Mesendoderm (in vitro differentiated cells): ENCODE measurements around the gene MFRP.

Experiments used
- DNase-seq: peaks from one replicate; pipeline ENCODE4 v3.0.0; 2013
- H2AK5ac ChIP-seq: 2 replicates; pipeline ENCODE4 v1.6.1; 2013; ENCODE audit warnings: low read length, inconsistent platforms
- H2BK120ac ChIP-seq: 2 replicates; pipeline ENCODE4 v1.6.1; 2013; ENCODE audit warnings: low read depth, mild to moderate bottlenecking, low read length, moderate library complexity, mixed read lengths
- H2BK15ac ChIP-seq: replicated peaks from 2 replicates; pipeline ENCODE4 v1.6.1; 2013; ENCODE audit warnings: low read depth, mild to moderate bottlenecking, moderate library complexity
- H2BK5ac ChIP-seq: 2 replicates; pipeline ENCODE4 v1.6.1; 2013; ENCODE audit warnings: low read length, inconsistent platforms
- H3K18ac ChIP-seq: 2 replicates; pipeline ENCODE4 v1.6.1; 2013; ENCODE audit warnings: mild to moderate bottlenecking, low read length, mixed read lengths
- H3K23ac ChIP-seq: one replicate; pipeline ENCODE4 v1.6.1; 2013; ENCODE audit warnings: low read length
- H3K27ac ChIP-seq: 2 replicates; pipeline ENCODE4 v1.5.1; 2013; ENCODE audit warnings: low read depth, mild to moderate bottlenecking, inconsistent platforms, low read length, moderate library complexity
- H3K27me3 ChIP-seq: 2 replicates; pipeline ENCODE4 v1.6.1; 2013; ENCODE audit warnings: low read length, control low read depth, mild to moderate bottlenecking, inconsistent platforms; ENCODE audit not compliant: insufficient read depth, poor library complexity
- H3K36me3 ChIP-seq: 2 replicates; pipeline ENCODE4 v1.6.1; 2013; ENCODE audit warnings: low read length, inconsistent platforms; ENCODE audit not compliant: control insufficient read depth, insufficient read depth
- H3K4ac ChIP-seq: one replicate; pipeline ENCODE4 v1.6.1; 2013; ENCODE audit warnings: low read depth, mild to moderate bottlenecking, low read length, moderate library complexity
- H3K4me1 ChIP-seq: 2 replicates; pipeline ENCODE4 v1.6.1; 2013; ENCODE audit warnings: low read depth, low read length, inconsistent platforms; ENCODE audit not compliant: control insufficient read depth
- H3K4me2 ChIP-seq: 2 replicates; pipeline ENCODE4 v1.6.1; 2013; ENCODE audit warnings: low read length
- H3K4me3 ChIP-seq: 2 replicates; pipeline ENCODE4 v1.5.1; 2013; ENCODE audit warnings: mild to moderate bottlenecking, low read length
- H3K56ac ChIP-seq: one replicate; pipeline ENCODE4 v1.6.1; 2013; ENCODE audit warnings: low read length
- H3K79me1 ChIP-seq: 2 replicates; pipeline ENCODE4 v1.6.1; 2013; ENCODE audit warnings: low read length, inconsistent platforms
- H3K79me2 ChIP-seq: 2 replicates; pipeline ENCODE4 v1.6.1; 2013; ENCODE audit warnings: mild to moderate bottlenecking, low read length; ENCODE audit not compliant: control insufficient read depth, insufficient read depth
- H3K9ac ChIP-seq: 2 replicates; pipeline ENCODE4 v1.6.1; 2013; ENCODE audit warnings: low read length, inconsistent platforms
- H4K5ac ChIP-seq: one replicate; pipeline ENCODE4 v1.6.1; 2013; ENCODE audit warnings: low read length
- H4K8ac ChIP-seq: one replicate; pipeline ENCODE4 v1.6.1; 2013; ENCODE audit warnings: low read depth, mild to moderate bottlenecking, control low read depth, low read length, moderate library complexity
- WGBS: extraction: QIAGEN DNeasy Blood & Tissue Kit; methylation state at CpG from one replicate; pipeline ENCODE4 v1.1.7; 2013; ENCODE audit warnings: low lambda C conversion rate, missing lambda C conversion rate; ENCODE audit not compliant: insufficient coverage; ENCODE audit errors: extremely low coverage; 5-methylcytosine and 5-hydroxymethylcytosine counted together

The MFRP gene

DNA sequence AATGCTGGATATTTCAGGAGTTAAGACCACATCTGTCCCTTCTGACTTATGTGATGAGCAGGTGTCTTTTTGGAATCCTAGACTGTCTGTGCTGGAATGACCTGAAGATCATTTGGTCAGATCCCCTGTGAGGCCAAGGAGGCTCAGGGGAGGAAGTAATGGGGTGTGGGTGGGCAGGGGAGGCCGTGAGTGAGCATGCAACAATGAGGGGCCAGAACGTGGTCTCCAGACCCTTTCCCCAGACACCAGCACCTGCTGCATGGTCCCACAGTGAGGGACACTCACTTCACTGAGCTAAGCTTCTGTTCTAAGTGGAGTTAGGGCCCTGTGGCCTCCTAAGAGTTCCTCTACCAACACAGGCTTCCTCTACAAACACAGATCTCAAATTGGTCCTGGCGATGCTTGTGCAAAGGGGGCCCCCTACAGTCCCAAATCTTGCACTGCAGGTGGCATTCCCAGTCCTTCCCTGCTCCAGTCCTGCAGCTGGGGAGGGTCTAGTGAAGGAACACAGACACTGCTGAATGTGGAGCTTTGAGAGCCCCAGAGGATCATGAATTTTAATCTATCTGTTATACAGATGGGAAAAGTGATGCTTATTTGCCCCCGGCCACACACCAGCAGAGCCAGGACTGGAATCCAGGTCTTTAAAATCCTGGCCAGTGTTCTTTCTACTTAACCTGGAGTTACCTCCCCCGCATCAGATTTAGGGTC, 27.6 kb upstream of the MFRP start:
- H3K27me3 ChIP-seq = no peaks in the 10 kb centered on the region
- no CpG with 5 or more reads among the region's 5 CpGs for WGBS
- H2AK5ac ChIP-seq = no peak overlapping the region
- H3K18ac ChIP-seq = no peak overlapping the region
- peaks cover 33% of the 10 kb centered on the region for H3K4me1 ChIP-seq
- H3K23ac ChIP-seq = no peak overlapping the region
- DNase-seq = peak; percentile 91
- no peak overlapping the region for H4K8ac ChIP-seq
- H4K5ac ChIP-seq = no peak overlapping the region
- no peak overlapping the region for H3K4me2 ChIP-seq
- no peak overlapping the region for H2BK15ac ChIP-seq
- H3K27ac ChIP-seq = no peak overlapping the region
- no peaks in the 10 kb centered on the region for H3K79me1 ChIP-seq
- H3K9ac ChIP-seq = no peak overlapping the region
- no peak overlapping the region for H2BK5ac ChIP-seq
- H2BK120ac ChIP-seq = no peak overlapping the region
- no peaks in the 10 kb centered on the region for H3K79me2 ChIP-seq
- H3K4me3 ChIP-seq = no peak overlapping the region
- peak overlapping the region; percentile 1 for H3K56ac ChIP-seq
- no peak overlapping the region for H3K4ac ChIP-seq
- H3K36me3 ChIP-seq = no peaks in the 10 kb centered on the region

- Histone ChIP-seq H3K9ac (no peak overlapping the region), H3K4me1 (peaks cover 28% of the 10 kb centered on the region)
These were observed 26.8 kb upstream of the MFRP start for GRCh38 chr11:119373059-119373920.

GRCh38 chr11:119372260-119373058, 26.0 kb upstream of the MFRP start:
- Histone ChIP-seq H2BK15ac (no peak overlapping the region), H3K79me2 (no peaks in the 10 kb centered on the region), H3K23ac (no peak overlapping the region), H2BK5ac (no peak overlapping the region), H3K79me1 (no peaks in the 10 kb centered on the region), H4K8ac (no peak overlapping the region), H3K4me3 (no peak overlapping the region), H2BK120ac (no peak overlapping the region), H3K36me3 (no peaks in the 10 kb centered on the region), H3K9ac (no peak overlapping the region), H4K5ac (no peak overlapping the region), H2AK5ac (no peak overlapping the region), H3K27ac (no peak overlapping the region), H3K4me1 (peaks cover 22% of the 10 kb centered on the region), H3K18ac (no peak overlapping the region), H3K4me2 (no peak overlapping the region), H3K27me3 (no peaks in the 10 kb centered on the region), H3K4ac (no peak overlapping the region), H3K56ac (no peak overlapping the region)
- no peak for DNase-seq
- WGBS = no CpG with 5 or more reads among the region's 26 CpGs

More at GRCh38 chr11:119373059-119373920, 26.8 kb upstream of the MFRP start:
- no peak overlapping the region for H4K8ac ChIP-seq
- H4K5ac ChIP-seq = no peak overlapping the region
- H3K4ac ChIP-seq = no peak overlapping the region
- no peaks in the 10 kb centered on the region for H3K36me3 ChIP-seq
- no peak overlapping the region for H3K27ac ChIP-seq
- H3K56ac ChIP-seq = no peak overlapping the region
- H3K4me3 ChIP-seq = no peak overlapping the region
- H3K27me3 ChIP-seq = no peaks in the 10 kb centered on the region
- no peak overlapping the region for H2BK120ac ChIP-seq
- no peaks in the 10 kb centered on the region for H3K79me2 ChIP-seq
- H3K79me1 ChIP-seq = no peaks in the 10 kb centered on the region
- no peak overlapping the region for H3K18ac ChIP-seq
- H3K4me2 ChIP-seq = no peak overlapping the region
- H2BK15ac ChIP-seq = no peak overlapping the region
- no peak for DNase-seq
- H2AK5ac ChIP-seq = no peak overlapping the region
- no CpG with 5 or more reads among the region's 23 CpGs for WGBS
- no peak overlapping the region for H3K23ac ChIP-seq
- no peak overlapping the region for H2BK5ac ChIP-seq

GRCh38 chr11:119371778-119372182, 25.3 kb upstream of the MFRP start:
- Histone ChIP-seq H4K5ac (no peak overlapping the region), H3K36me3 (no peaks in the 10 kb centered on the region), H3K4me1 (peaks cover 19% of the 10 kb centered on the region), H3K79me1 (no peaks in the 10 kb centered on the region), H3K4ac (no peak overlapping the region), H4K8ac (no peak overlapping the region), H2AK5ac (no peak overlapping the region), H3K23ac (no peak overlapping the region), H3K27ac (no peak overlapping the region), H3K56ac (no peak overlapping the region), H3K79me2 (no peaks in the 10 kb centered on the region), H3K27me3 (no peaks in the 10 kb centered on the region), H3K18ac (no peak overlapping the region), H2BK120ac (no peak overlapping the region), H3K4me2 (no peak overlapping the region), H2BK5ac (no peak overlapping the region), H2BK15ac (no peak overlapping the region), H3K4me3 (no peak overlapping the region), H3K9ac (no peak overlapping the region)
- no peak for DNase-seq
- no CpG with 5 or more reads among the region's 8 CpGs for WGBS

GRCh38 chr11:119371067-119371601, 24.6 kb upstream of the MFRP start:
- H3K27me3 ChIP-seq = no peaks in the 10 kb centered on the region
- H3K4ac ChIP-seq = no peak overlapping the region
- H3K23ac ChIP-seq = no peak overlapping the region
- H3K4me3 ChIP-seq = no peak overlapping the region
- no peak overlapping the region for H3K56ac ChIP-seq
- peaks cover 15% of the 10 kb centered on the region for H3K4me1 ChIP-seq
- H4K5ac ChIP-seq = no peak overlapping the region
- no CpG with 5 or more reads among the region's 8 CpGs for WGBS
- H3K27ac ChIP-seq = no peak overlapping the region
- H2BK120ac ChIP-seq = no peak overlapping the region
- no peaks in the 10 kb centered on the region for H3K79me1 ChIP-seq
- no peaks in the 10 kb centered on the region for H3K79me2 ChIP-seq
- H3K18ac ChIP-seq = no peak overlapping the region
- no peak overlapping the region for H2BK5ac ChIP-seq
- no peak overlapping the region for H2BK15ac ChIP-seq
- DNase-seq = no peak
- no peak overlapping the region for H4K8ac ChIP-seq
- no peak overlapping the region for H2AK5ac ChIP-seq
- no peaks in the 10 kb centered on the region for H3K36me3 ChIP-seq
- no peak overlapping the region for H3K9ac ChIP-seq
- no peak overlapping the region for H3K4me2 ChIP-seq
